ENCODE data around the gene UTS2R.
"Not testable (repeated sequence)": the region's sequence is repeated elsewhere in the genome, so short reads cannot be mapped to it uniquely, and the experiment has no call there.

The UTS2R gene

GRCh38 chr17:82377924-82378740 is 6.6 kb downstream of the UTS2R start:
- Mint-ChIP-seq H3K27me3 (peaks cover 47% of the 10 kb centered on the region), H3K36me3 (ENCODE audit: insufficient read depth) (peaks cover 3% of the 10 kb centered on the region), H3K9me3 (no peaks in the 10 kb centered on the region), H3K4me1 (peaks cover 14% of the 10 kb centered on the region), H3K4me3 (no peak overlapping the region), H3K27ac (ENCODE audit: low read depth) (no peak overlapping the region)
- ATAC-seq (replicated peaks; ENCODE audit: extremely low read depth, poor library complexity, severe bottlenecking) (no peak), DNase-seq (ENCODE audit: low spot score in 2 of 2) (no peak)

GRCh38 chr17:82378741-82379021 is 7.1 kb downstream of the UTS2R start:
- H3K36me3 Mint-ChIP-seq (ENCODE audit: insufficient read depth) = peaks cover 3% of the 10 kb centered on the region
- DNase-seq (ENCODE audit: low spot score in 2 of 2) (no peak), ATAC-seq (replicated peaks; ENCODE audit: extremely low read depth, poor library complexity, severe bottlenecking) (no peak)
- no peak overlapping the region for H3K27ac Mint-ChIP-seq (ENCODE audit: low read depth)
- no peak overlapping the region for H3K4me3 Mint-ChIP-seq
- no peaks in the 10 kb centered on the region for H3K9me3 Mint-ChIP-seq
- peaks cover 12% of the 10 kb centered on the region for H3K4me1 Mint-ChIP-seq
- H3K27me3 Mint-ChIP-seq = peaks cover 41% of the 10 kb centered on the region

GRCh38 chr17:82380860-82381702 is 9.5 kb downstream of the UTS2R start:
- Mint-ChIP-seq H3K4me3 (no peak overlapping the region), H3K36me3 (ENCODE audit: insufficient read depth) (peaks cover 3% of the 10 kb centered on the region), H3K27ac (ENCODE audit: low read depth) (no peak overlapping the region), H3K9me3 (no peaks in the 10 kb centered on the region), H3K4me1 (peaks cover 12% of the 10 kb centered on the region), H3K27me3 (peaks cover 40% of the 10 kb centered on the region)
- ATAC-seq (replicated peaks; ENCODE audit: extremely low read depth, poor library complexity, severe bottlenecking) = no peak
- DNase-seq (ENCODE audit: low spot score in 2 of 2) = no peak

- not testable (repeated sequence) for H3K36me3 Mint-ChIP-seq (ENCODE audit: insufficient read depth); H3K4me3 Mint-ChIP-seq; H3K9me3 Mint-ChIP-seq; H3K27ac Mint-ChIP-seq (ENCODE audit: low read depth); DNase-seq (ENCODE audit: low spot score in 2 of 2); ATAC-seq (replicated peaks; ENCODE audit: extremely low read depth, poor library complexity, severe bottlenecking)
- H3K4me1 Mint-ChIP-seq = peaks cover 12% of the 10 kb centered on the region
- peaks cover 40% of the 10 kb centered on the region for H3K27me3 Mint-ChIP-seq
Measured at GRCh38 chr17:82381703-82382009, 10.1 kb downstream of the UTS2R start.

GRCh38 chr17:82382220-82382932 is 10.8 kb downstream of the UTS2R start:
- Mint-ChIP-seq H3K4me1 (peaks cover 12% of the 10 kb centered on the region), H3K27ac (ENCODE audit: low read depth) (peak overlapping the region; percentile 35), H3K27me3 (peaks cover 38% of the 10 kb centered on the region)
- not testable (repeated sequence) for ATAC-seq (replicated peaks; ENCODE audit: extremely low read depth, poor library complexity, severe bottlenecking); H3K4me3 Mint-ChIP-seq; H3K36me3 Mint-ChIP-seq (ENCODE audit: insufficient read depth); DNase-seq (ENCODE audit: low spot score in 2 of 2); H3K9me3 Mint-ChIP-seq

GRCh38 chr17:82382933-82383255 is 11.3 kb downstream of the UTS2R start:
- Mint-ChIP-seq H3K27ac (ENCODE audit: low read depth) (peak overlapping the region; percentile 35), H3K4me1 (peaks cover 12% of the 10 kb centered on the region), H3K36me3 (ENCODE audit: insufficient read depth) (peaks cover 3% of the 10 kb centered on the region), H3K4me3 (no peak overlapping the region), H3K27me3 (peaks cover 34% of the 10 kb centered on the region), H3K9me3 (no peaks in the 10 kb centered on the region)
- no peak for DNase-seq (ENCODE audit: low spot score in 2 of 2)
- no peak for ATAC-seq (replicated peaks; ENCODE audit: extremely low read depth, poor library complexity, severe bottlenecking)

- H3K9me3 Mint-ChIP-seq = no peaks in the 10 kb centered on the region
- H3K4me3 Mint-ChIP-seq = no peak overlapping the region
- H3K27ac Mint-ChIP-seq (ENCODE audit: low read depth) = no peak overlapping the region
- DNase-seq (ENCODE audit: low spot score in 2 of 2) (no peak), ATAC-seq (replicated peaks; ENCODE audit: extremely low read depth, poor library complexity, severe bottlenecking) (no peak)
- H3K27me3 Mint-ChIP-seq = peaks cover 33% of the 10 kb centered on the region
- peaks cover 12% of the 10 kb centered on the region for H3K4me1 Mint-ChIP-seq
- H3K36me3 Mint-ChIP-seq (ENCODE audit: insufficient read depth) = peaks cover 3% of the 10 kb centered on the region
Measured at GRCh38 chr17:82383411-82383810, 11.8 kb downstream of the UTS2R start.

GRCh38 chr17:82384051-82384729 is 12.6 kb downstream of the UTS2R start:
- ATAC-seq (replicated peaks; ENCODE audit: extremely low read depth, poor library complexity, severe bottlenecking) (no peak), DNase-seq (ENCODE audit: low spot score in 2 of 2) (no peak)
- Mint-ChIP-seq H3K4me1 (peaks cover 12% of the 10 kb centered on the region), H3K4me3 (no peak overlapping the region), H3K36me3 (ENCODE audit: insufficient read depth) (peaks cover 1% of the 10 kb centered on the region), H3K27ac (ENCODE audit: low read depth) (no peak overlapping the region), H3K9me3 (no peaks in the 10 kb centered on the region), H3K27me3 (peaks cover 25% of the 10 kb centered on the region)

- Mint-ChIP-seq H3K36me3 (ENCODE audit: insufficient read depth) (peaks cover 1% of the 10 kb centered on the region), H3K9me3 (no peaks in the 10 kb centered on the region), H3K4me3 (no peak overlapping the region), H3K27me3 (peaks cover 18% of the 10 kb centered on the region), H3K4me1 (peaks cover 10% of the 10 kb centered on the region), H3K27ac (ENCODE audit: low read depth) (no peak overlapping the region)
- no peak for DNase-seq (ENCODE audit: low spot score in 2 of 2)
- ATAC-seq (replicated peaks; ENCODE audit: extremely low read depth, poor library complexity, severe bottlenecking) = no peak
Measured at GRCh38 chr17:82384730-82385481, 13.3 kb downstream of the UTS2R start.

GRCh38 chr17:82385559-82386254 is 14.1 kb downstream of the UTS2R start:
- no peaks in the 10 kb centered on the region for H3K9me3 Mint-ChIP-seq
- no peak for DNase-seq (ENCODE audit: low spot score in 2 of 2)
- H3K36me3 Mint-ChIP-seq (ENCODE audit: insufficient read depth) = peaks cover 1% of the 10 kb centered on the region
- no peak for ATAC-seq (replicated peaks; ENCODE audit: extremely low read depth, poor library complexity, severe bottlenecking)
- H3K27me3 Mint-ChIP-seq = peaks cover 10% of the 10 kb centered on the region
- peaks cover 6% of the 10 kb centered on the region for H3K4me1 Mint-ChIP-seq
- no peak overlapping the region for H3K4me3 Mint-ChIP-seq
- no peak overlapping the region for H3K27ac Mint-ChIP-seq (ENCODE audit: low read depth)

- peaks cover 1% of the 10 kb centered on the region for H3K36me3 Mint-ChIP-seq (ENCODE audit: insufficient read depth)
- no peaks in the 10 kb centered on the region for H3K9me3 Mint-ChIP-seq
- peaks cover 4% of the 10 kb centered on the region for H3K27me3 Mint-ChIP-seq
- no peak overlapping the region for H3K27ac Mint-ChIP-seq (ENCODE audit: low read depth)
- ATAC-seq (replicated peaks; ENCODE audit: extremely low read depth, poor library complexity, severe bottlenecking) = no peak
- no peak for DNase-seq (ENCODE audit: low spot score in 2 of 2)
- no peak overlapping the region for H3K4me3 Mint-ChIP-seq
- H3K4me1 Mint-ChIP-seq = peaks cover 2% of the 10 kb centered on the region
Measured at GRCh38 chr17:82386255-82386831, 14.8 kb downstream of the UTS2R start.

Measured in central memory CD8-positive, alpha-beta T cell (primary cell).